Measurements from ENCODE around the gene FAM131B.

DNA sequence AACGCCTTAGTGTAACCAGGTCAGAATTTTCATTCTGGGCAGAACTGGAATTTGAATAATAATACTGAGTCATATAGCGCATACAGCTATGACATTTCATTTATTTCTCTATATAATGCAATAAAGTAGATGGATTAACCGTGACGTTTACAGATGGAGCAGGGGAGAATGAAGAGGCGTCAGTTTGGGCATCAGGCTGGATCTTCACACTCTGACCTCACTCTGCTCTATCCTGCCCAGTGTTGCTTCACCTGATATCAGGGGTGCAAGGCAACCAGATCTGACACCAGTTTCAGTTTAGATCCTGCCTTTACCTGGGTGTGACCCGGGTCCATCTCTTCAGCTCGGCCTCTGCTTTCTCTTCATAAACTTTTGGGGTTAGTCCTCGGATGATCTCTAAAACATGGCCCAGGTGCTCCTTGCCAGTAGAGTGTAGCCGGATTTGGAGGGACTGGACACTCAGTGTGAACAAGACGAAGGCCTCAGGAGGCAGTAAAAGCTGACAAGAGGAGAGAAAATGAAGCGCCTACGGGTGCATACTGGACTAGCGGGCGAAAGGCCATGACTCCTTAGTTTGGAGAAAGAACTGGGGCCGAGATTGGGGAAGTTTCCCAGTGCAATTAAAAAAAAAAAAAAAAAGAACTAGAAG lies 17.2 kb upstream of the FAM131B start:
- TF ChIP-seq, protein P1, sequence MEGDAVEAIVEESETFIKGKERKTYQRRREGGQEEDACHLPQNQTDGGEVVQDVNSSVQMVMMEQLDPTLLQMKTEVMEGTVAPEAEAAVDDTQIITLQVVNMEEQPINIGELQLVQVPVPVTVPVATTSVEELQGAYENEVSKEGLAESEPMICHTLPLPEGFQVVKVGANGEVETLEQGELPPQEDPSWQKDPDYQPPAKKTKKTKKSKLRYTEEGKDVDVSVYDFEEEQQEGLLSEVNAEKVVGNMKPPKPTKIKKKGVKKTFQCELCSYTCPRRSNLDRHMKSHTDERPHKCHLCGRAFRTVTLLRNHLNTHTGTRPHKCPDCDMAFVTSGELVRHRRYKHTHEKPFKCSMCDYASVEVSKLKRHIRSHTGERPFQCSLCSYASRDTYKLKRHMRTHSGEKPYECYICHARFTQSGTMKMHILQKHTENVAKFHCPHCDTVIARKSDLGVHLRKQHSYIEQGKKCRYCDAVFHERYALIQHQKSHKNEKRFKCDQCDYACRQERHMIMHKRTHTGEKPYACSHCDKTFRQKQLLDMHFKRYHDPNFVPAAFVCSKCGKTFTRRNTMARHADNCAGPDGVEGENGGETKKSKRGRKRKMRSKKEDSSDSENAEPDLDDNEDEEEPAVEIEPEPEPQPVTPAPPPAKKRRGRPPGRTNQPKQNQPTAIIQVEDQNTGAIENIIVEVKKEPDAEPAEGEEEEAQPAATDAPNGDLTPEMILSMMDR (IDR thresholded peaks at IDR 0.05) = no peak
- no peak for TF ChIP-seq POLR2A (IDR thresholded peaks at IDR 0.05)

Data from uterus (tissue), 2 donors.